22Rv1 (cell line): ENCODE data around the gene SLC48A1.

Experiments
- H3K27ac ChIP-seq: fragments of 450-650 bp; 2 replicates; pipeline ENCODE4 v1.5.1; 2017
- CTCF ChIP-seq: fragments of 450-650 bp; IDR thresholded peaks from 2 replicates; pipeline ENCODE4 v1.5.1; 2017; ENCODE audit warnings: mild to moderate bottlenecking
- ZFX ChIP-seq: fragments of 450-650 bp; IDR thresholded peaks from 2 replicates; pipeline ENCODE4 v1.6.1; 2017; ENCODE audit warnings: antibody characterized with exemption, borderline replicate concordance

Gene SLC48A1

GRCh38 chr12:47798382-47798948, 25.4 kb downstream of the SLC48A1 start:
- no peak for TF ChIP-seq ZFX
- no peak for TF ChIP-seq CTCF

GRCh38 chr12:47799357-47799955, 26.4 kb downstream of the SLC48A1 start:
- H3K27ac ChIP-seq = no peak overlapping the region
- TF ChIP-seq CTCF = no peak
- no peak for TF ChIP-seq ZFX

More at GRCh38 chr12:47798382-47798948, 25.4 kb downstream of the SLC48A1 start:
- H3K27ac ChIP-seq = no peak overlapping the region

GRCh38 chr12:47800582-47800981, 27.5 kb downstream of the SLC48A1 start:
- TF ChIP-seq CTCF (no peak), ZFX (no peak)
- no peak overlapping the region for H3K27ac ChIP-seq

- no peak overlapping the region for H3K27ac ChIP-seq
- no peak for TF ChIP-seq ZFX
- no peak for TF ChIP-seq CTCF
Measured at GRCh38 chr12:47801170-47801903, 28.3 kb downstream of the SLC48A1 start.

- H3K27ac ChIP-seq = no peak overlapping the region
- no peak for TF ChIP-seq ZFX
- no peak for TF ChIP-seq CTCF
Measured at GRCh38 chr12:47801904-47802246, 28.8 kb downstream of the SLC48A1 start.

- TF ChIP-seq ZFX (no peak), CTCF (peak; percentile 31)
- H3K27ac ChIP-seq = no peak overlapping the region
Measured at GRCh38 chr12:47802312-47802711, 29.3 kb downstream of the SLC48A1 start.
